OCI-LY1 (cell line): ENCODE data around the gene TM9SF4.

Experiments used
- CTCF ChIP-seq: fragments of 200-600 bp; sonication (generic), shearing (Covaris generic); IDR thresholded peaks from 2 replicates; pipeline ENCODE4 v1.5.1; 2017; ENCODE audit warnings: mild to moderate bottlenecking, antibody characterized with exemption, low read length, moderate library complexity, mixed read lengths
- EZH2 ChIP-seq: fragments of 200-600 bp; sonication (generic), shearing (Covaris generic); IDR thresholded peaks from 2 replicates; pipeline ENCODE4 v1.8.0; 2017; ENCODE audit warnings: borderline replicate concordance, mixed run types, mild to moderate bottlenecking, antibody characterized with exemption, low read length, moderate library complexity, mixed read lengths

GRCh38 chr20:32207626-32208498, 98.3 kb downstream of the TM9SF4 start, which contains the start of the genes PLAGL2 and POFUT1:
- peak; percentile 19; the same call in 1 of the 2 replicates for TF ChIP-seq CTCF
- no peak for TF ChIP-seq EZH2
